GM12874 (cell line): Measurements from ENCODE around the gene PAX2.

ENCODE experiments used
- TF ChIP-seq, protein P1 (sequence below): IDR thresholded peaks from 2 replicates; pipeline ENCODE4 v1.5.1; 2011; ENCODE audit warnings: low read depth, mild to moderate bottlenecking, control low read depth, low read length, moderate library complexity; ENCODE audit not compliant: insufficient read depth

Gene PAX2

DNA sequence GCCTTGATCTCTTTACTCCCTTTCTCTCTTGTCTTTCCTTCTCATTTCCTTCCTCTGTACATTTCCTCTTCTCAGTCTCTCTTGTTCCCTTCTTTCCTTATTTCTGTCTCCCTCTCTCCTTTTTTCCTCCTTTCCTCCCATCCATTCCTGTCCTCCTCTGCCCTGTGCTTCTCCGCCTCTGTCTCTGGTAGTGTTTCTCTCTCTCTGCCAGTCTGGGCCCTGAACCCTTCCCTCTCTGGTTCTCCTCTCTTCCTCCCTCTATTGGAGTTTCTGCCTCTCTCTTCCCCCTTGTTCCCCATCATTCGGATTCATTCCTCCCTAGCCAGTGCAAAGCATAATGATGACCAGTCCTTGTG, 13.2 kb upstream of the PAX2 start:
- TF ChIP-seq, protein P1, sequence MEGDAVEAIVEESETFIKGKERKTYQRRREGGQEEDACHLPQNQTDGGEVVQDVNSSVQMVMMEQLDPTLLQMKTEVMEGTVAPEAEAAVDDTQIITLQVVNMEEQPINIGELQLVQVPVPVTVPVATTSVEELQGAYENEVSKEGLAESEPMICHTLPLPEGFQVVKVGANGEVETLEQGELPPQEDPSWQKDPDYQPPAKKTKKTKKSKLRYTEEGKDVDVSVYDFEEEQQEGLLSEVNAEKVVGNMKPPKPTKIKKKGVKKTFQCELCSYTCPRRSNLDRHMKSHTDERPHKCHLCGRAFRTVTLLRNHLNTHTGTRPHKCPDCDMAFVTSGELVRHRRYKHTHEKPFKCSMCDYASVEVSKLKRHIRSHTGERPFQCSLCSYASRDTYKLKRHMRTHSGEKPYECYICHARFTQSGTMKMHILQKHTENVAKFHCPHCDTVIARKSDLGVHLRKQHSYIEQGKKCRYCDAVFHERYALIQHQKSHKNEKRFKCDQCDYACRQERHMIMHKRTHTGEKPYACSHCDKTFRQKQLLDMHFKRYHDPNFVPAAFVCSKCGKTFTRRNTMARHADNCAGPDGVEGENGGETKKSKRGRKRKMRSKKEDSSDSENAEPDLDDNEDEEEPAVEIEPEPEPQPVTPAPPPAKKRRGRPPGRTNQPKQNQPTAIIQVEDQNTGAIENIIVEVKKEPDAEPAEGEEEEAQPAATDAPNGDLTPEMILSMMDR: no peak

DNA sequence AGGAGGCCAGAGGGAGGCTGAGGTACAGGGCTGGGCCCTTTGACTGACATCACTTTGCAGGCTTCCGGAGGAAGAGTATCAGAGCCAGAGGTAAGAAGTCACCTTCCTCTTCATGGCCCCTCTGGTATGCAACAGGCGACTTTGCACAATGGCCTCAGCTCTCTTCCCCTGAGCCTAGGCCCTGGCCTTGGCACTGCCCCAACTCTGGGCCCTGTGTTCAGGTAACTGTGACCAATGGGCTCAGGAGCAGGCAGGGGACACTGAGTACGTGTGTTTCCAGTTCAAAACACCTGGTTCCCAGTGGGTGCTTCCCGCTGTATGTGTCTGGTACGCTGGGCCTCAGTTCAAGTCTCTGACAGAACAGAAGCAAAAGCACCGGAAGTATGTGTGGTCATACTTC, 12.1 kb upstream of the PAX2 start:
- TF ChIP-seq, protein P1: no peak

DNA sequence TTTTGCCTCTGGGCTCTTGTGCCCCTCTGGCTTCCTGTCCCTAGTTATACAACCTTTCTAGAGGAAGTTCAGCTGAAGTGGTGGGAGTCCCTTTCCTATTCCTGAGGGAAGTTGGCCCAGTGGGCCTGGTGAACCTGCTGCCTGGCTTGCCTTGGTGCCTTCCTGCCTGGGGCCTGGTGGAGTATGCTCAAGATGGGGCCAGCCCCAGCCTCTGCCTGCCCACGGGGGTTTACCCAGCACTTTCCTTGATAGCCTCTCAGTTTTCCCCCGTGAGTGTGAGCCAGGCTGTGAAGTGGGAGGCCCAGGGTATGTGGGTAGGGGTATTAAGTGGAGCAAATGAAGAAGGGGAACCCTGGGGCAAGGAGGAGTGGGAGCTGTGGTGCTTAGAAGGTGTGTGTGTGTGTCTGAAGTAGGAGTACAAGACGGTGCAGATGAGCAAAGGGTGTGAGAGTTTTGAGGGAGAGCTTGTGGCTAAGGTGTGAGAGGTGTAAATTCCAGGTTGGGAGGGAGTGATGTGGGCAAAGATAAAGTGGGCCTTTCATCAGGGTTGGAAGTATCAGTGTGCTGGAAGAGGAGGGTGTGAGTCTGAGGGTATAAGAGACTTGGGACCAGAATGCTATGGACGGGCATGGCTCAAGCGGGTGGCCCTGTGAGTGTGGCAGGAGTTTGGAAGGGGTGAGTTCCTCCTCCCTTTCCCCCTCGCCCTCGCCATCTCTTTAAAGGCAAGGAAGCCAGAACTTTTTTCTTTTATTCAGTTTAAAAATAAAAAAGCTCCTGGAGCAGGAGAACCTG, 10.9 kb upstream of the PAX2 start:
- TF ChIP-seq, protein P1: no peak

DNA sequence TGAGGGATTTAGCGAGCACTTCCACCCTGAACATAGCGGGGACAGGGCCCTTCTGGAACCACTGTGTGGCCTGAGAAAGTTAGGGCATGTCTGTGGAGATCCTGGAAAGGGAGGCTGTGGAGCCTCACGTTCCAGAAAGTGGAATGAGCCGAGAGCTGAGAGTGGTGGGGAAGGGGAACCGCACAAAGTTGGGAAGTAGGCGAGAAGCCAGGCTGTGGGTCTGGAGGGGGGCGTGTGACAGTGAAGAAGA, 10.4 kb upstream of the PAX2 start:
- TF ChIP-seq, protein P1: no peak

DNA sequence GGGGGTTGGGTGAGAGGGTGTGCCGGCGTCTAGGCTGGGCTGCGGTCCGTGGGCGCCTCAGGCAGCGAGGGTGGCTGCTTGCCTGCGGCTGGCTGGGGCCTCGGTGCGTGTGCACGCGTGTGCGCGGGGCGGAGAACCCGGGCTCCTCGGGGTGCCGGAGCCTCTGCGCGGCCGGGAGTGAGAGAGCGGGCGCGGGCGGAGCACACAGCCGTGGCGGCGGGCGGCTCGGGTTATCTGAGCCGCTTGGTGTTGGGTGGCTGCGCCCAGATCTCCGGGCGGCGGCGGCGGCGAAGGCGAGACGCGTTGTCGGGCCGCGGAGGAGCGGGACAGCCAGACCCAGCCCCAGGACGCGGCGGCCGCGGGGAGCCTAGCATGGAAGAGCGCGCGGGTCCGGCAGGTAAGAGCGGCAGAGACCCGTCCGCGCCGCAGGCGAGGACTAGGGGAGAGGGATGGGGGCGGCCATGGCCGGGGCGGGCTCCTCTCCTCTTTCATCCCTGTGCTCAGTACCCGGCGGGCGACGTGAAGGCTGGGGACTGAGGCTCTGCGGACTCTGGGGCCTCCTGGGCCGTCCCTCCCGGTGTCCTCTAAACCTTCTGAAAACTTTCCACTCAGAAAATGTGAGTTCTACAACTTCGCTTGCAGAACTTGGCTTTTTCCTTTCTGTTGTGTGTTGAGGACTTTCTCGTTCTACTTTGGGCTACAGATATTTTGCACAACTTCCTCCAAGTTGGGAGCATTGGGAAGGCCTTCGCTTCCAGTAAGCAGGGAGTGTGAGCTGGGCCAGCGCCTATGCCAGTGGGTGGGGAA, 9.8 kb upstream of the PAX2 start:
- TF ChIP-seq, protein P1: no peak

DNA sequence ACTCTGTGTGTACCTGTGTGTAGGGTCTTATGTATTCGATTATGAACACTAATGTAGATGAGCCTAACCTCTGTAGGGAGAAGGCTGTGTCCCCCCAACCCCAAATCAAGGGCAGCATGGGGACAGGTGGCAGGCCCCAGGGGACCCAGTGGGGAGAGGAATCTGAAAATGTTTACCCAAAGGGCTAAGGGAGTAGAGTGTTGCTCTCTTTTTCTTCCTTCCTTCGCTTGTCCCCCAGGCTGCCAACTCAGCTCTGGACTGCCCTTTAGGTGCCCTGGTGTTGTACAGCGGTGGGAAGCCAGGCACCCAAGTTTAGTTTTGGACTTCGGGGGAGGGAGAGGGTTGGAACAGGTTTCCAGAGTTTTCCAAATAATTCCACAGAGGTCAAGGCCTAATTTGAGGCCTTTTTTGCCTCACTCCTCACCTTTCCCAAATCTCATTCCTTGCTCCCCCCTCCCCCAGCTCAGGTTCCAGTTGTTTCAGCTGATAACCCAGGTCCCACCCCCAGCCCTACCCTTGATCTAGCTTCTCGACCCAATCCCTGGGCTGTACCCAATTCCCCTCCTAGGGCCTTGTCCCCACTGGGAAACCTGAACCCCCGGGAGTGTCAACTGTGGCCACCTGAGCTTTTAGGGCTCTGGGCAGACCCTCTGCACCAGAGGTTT, 9.1 kb upstream of the PAX2 start:
- TF ChIP-seq, protein P1: no peak

DNA sequence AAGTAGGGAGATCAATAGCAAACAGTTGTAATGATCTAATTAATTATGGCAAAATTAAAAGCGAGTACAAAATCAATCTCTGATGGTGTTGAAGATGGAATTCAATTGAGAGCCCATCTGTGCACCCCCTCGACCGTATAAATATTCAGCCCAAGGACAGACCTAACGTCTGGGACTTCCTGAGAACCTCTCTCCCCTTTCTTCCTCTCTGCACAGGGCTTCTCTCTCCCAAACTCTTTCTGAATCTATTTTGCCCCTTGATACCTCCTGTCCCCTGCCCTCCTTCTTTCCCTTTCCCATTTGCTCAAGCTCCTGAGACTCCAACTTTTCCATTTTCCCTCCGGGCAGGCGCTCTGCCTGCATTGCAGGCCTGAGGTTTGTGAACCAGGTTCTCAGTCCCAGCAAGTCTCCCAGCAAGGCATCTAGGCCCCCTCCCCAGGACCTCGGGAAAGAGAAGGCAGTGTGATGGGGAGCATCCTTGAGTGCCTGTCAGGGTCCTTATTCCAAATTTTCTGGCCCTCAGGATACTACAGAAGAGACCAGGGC, 8.5 kb upstream of the PAX2 start:
- TF ChIP-seq, protein P1: no peak
